GM12878 (cell line): Measurements from ENCODE around the gene ATG4A. TPM values are rescaled to one million over a fixed set of nuclear protein-coding genes. Genes with fewer than 3 reads are reported as not detected.

Source experiments
- ATAC-seq: fragments of 200-7000 bp; cut with Tn5 transposase; 3 replicates; pipeline ENCODE4 v1.9.1; 2020; ENCODE audit warnings: mild to moderate bottlenecking, moderate library complexity
- BruUV-seq: library from RNA; stranded (reverse); fragments of 400-500 nt; replicated peaks from 2 replicates; lab custom pipeline; 2021; lab: Mats Ljungman, UMichigan
- CTCF ChIA-PET: fragments of 300-600 bp; sonication (Branson Sonifier 250); formaldehyde crosslinking; extraction: SDS; loops from one replicate; lab custom pipeline; 2021; ENCODE audit warnings: inconsistent platforms; lab: Yijun Ruan, JAX
- POLR2A ChIA-PET: fragments of 350-600 bp; formaldehyde crosslinking; extraction: SDS; loops from one replicate; lab custom pipeline; 2021; ENCODE audit warnings: inconsistent platforms; lab: Charles Lee
- RAD21 ChIA-PET: fragments of 300-600 bp; sonication (Branson Sonifier 250); formaldehyde crosslinking; loops from one replicate; lab custom pipeline; 2023; ENCODE audit warnings: antibody characterized with exemption; ENCODE audit not compliant: unreplicated experiment; lab: Charles Lee
- SMC1A ChIA-PET: fragments of 300-600 bp; sonication (Branson Sonifier 250); formaldehyde crosslinking; loops from one replicate; lab custom pipeline; 2023; ENCODE audit not compliant: unreplicated experiment, uncharacterized antibody; lab: Charles Lee
- DNase-seq: peaks from one replicate; pipeline ENCODE4 v3.0.0-alpha.2; 2011; ENCODE audit warnings: low read depth, low spot score
- FAIRE-seq: peaks from 3 replicates; lab custom pipeline; 2011; peaks lifted over from hg19 to GRCh38; lab: Jason Lieb, UNC
- H2AFZ ChIP-seq: 2 replicates; pipeline ENCODE4 v1.6.0; 2011; ENCODE audit warnings: low read depth, low read length, control low read depth; ENCODE audit not compliant: control insufficient read depth
- H3K27ac ChIP-seq: 2 replicates; pipeline ENCODE4 v1.5.1; 2011; ENCODE audit warnings: control low read depth; ENCODE audit not compliant: control insufficient read depth, insufficient read depth
- H3K27me3 ChIP-seq, 2 experiments: replicated peaks in 1 of 2; 2 replicates each; pipeline versions ENCODE4 v1.6.0 to v1.6.1; 2011; ENCODE audit warnings: low read length in 1 of 2; ENCODE audit not compliant: control insufficient read depth in 2 of 2, insufficient read depth in 2 of 2
- H3K36me3 ChIP-seq, 2 experiments: 2 replicates each; pipeline ENCODE4 v1.5.1; 2011; ENCODE audit warnings: low read length in 1 of 2; ENCODE audit not compliant: control insufficient read depth in 2 of 2, insufficient read depth in 2 of 2
- H3K4me1 ChIP-seq: 2 replicates; pipeline ENCODE4 v1.6.1; 2011; ENCODE audit warnings: mild to moderate bottlenecking, low read length, moderate library complexity, mixed read lengths; ENCODE audit not compliant: control insufficient read depth, insufficient read depth
- H3K4me2 ChIP-seq: 2 replicates; pipeline ENCODE4 v1.6.0; 2011; ENCODE audit warnings: control low read depth; ENCODE audit not compliant: control insufficient read depth, insufficient read depth
- H3K4me3 ChIP-seq: fragments of 200-600 bp; sonication (generic); 2 replicates; pipeline ENCODE4 v1.5.1; 2016
- H3K79me2 ChIP-seq: 2 replicates; pipeline ENCODE4 v1.6.0; 2011; ENCODE audit warnings: low read length; ENCODE audit not compliant: control insufficient read depth, insufficient read depth
- H3K9ac ChIP-seq: 2 replicates; pipeline ENCODE4 v1.8.0; 2011; ENCODE audit warnings: low read length, control low read depth, mixed read lengths; ENCODE audit not compliant: control insufficient read depth, insufficient read depth
- H3K9me3 ChIP-seq: replicated peaks from 3 replicates; pipeline ENCODE4 v1.5.1; 2011; ENCODE audit warnings: mild to moderate bottlenecking, low read length; ENCODE audit not compliant: control insufficient read depth, insufficient read depth
- H4K20me1 ChIP-seq: 2 replicates; pipeline ENCODE4 v1.6.0; 2011; ENCODE audit not compliant: control insufficient read depth, insufficient read depth
- CBFB ChIP-seq: IDR thresholded peaks from 2 replicates; pipeline ENCODE4 v1.6.1; 2016; ENCODE audit warnings: antibody characterized with exemption, low read depth
- CEBPB ChIP-seq, 2 experiments: fragments of 150-350 bp in 1 of 2; IDR thresholded peaks; 2 replicates each; pipeline ENCODE4 v1.6.1; 2012 to 2014; ENCODE audit warnings: low read depth in 2 of 2, low read length in 2 of 2, borderline replicate concordance in 1 of 2, inconsistent platforms in 1 of 2
- EGR1 ChIP-seq, 2 experiments: IDR thresholded peaks; 1 replicate in 1 of 2; 2 replicates in 1 of 2; pipeline ENCODE4 v1.6.1; 2011 to 2012; ENCODE audit warnings: low read depth in 2 of 2, low read length in 2 of 2, borderline replicate concordance in 1 of 2, mild to moderate bottlenecking in 1 of 2, moderate library complexity in 1 of 2
- JUND ChIP-seq: IDR thresholded peaks from 2 replicates; pipeline ENCODE4 v1.6.1; 2012; ENCODE audit warnings: low read depth, mild to moderate bottlenecking, low read length, improper control_type of control experiment, moderate library complexity
- NR2C2 ChIP-seq: IDR thresholded peaks from 2 replicates; pipeline ENCODE4 v1.6.1; 2011; ENCODE audit warnings: borderline replicate concordance, low read depth; ENCODE audit not compliant: control insufficient read depth, insufficient read length
- TCF3 ChIP-seq: IDR thresholded peaks from 2 replicates; pipeline ENCODE4 v1.6.1; 2012; ENCODE audit warnings: low read depth, mild to moderate bottlenecking, low read length, borderline replicate concordance; ENCODE audit not compliant: insufficient read depth
- TCF7 ChIP-seq: IDR thresholded peaks from 2 replicates; pipeline ENCODE4 v1.6.1; 2014; ENCODE audit warnings: antibody characterized with exemption, borderline replicate concordance
- ZNF622 ChIP-seq: fragments of 450-650 bp; IDR thresholded peaks from 2 replicates; pipeline ENCODE4 v1.6.1; 2017; ENCODE audit warnings: mild to moderate bottlenecking, inconsistent platforms
- in situ Hi-C: fragments of 300-500 bp; cut with MboI; formaldehyde crosslinking; loops from 9 replicates; pipeline ENCODE4 v1.14.3; 2018; ENCODE audit warnings: mixed read lengths
- intact Hi-C: fragments of 100-400 bp; cut with micrococcal nuclease; formaldehyde crosslinking; loops from one replicate; pipeline ENCODE4 v1.14.2; 2022; ENCODE audit not compliant: unreplicated experiment
- polyA plus RNA-seq, 11 experiments: library from polyadenylated mRNA; depleted of rRNA in 4 of 11; unstranded in 6 of 11; stranded (reverse) in 5 of 11; fragments of >200 nt; fragmentation: Nextera tagmentation in 4 of 11; fragmentation: Illumina TruSeq in 1 of 11; extraction: Ambion mirVana in 4 of 11; extraction: Trizol in 1 of 11; gene quantifications; 1 replicate in 1 of 11; 2 replicates in 10 of 11; pipeline versions ENCODE4 v1.2.1 to v1.2.3, GENCODE V29; 2011 to 2016; ENCODE audit warnings: inconsistent platforms in 2 of 11, missing spikeins in 2 of 11, low read depth in 1 of 11
- total RNA-seq, 4 experiments: library from RNA; depleted of rRNA in 3 of 4; stranded (reverse); fragments of >200 nt in 3 of 4; fragmentation: Illumina TruSeq in 1 of 4; extraction: Trizol in 1 of 4; gene quantifications; 2 replicates each; pipeline versions ENCODE4 v1.2.1 to v1.2.3, GENCODE V29; 2013 to 2021
- TF ChIP-seq, protein P1 (sequence below): IDR thresholded peaks from 2 replicates; pipeline ENCODE4 v1.6.1; 2012; ENCODE audit warnings: low read length, inconsistent platforms
- TF ChIP-seq, protein P2 (sequence below): IDR thresholded peaks from 2 replicates; pipeline ENCODE4 v1.6.1; 2012; ENCODE audit warnings: low read depth, low read length, improper control_type of control experiment

The ATG4A gene
- total and polyA plus RNA-seq, 10 of the 15 experiments (the other 5 are each of a cell fraction or from before 2014, with no cell fraction given): 9.1 to 22.0 (median 15.5) TPM

DNA sequence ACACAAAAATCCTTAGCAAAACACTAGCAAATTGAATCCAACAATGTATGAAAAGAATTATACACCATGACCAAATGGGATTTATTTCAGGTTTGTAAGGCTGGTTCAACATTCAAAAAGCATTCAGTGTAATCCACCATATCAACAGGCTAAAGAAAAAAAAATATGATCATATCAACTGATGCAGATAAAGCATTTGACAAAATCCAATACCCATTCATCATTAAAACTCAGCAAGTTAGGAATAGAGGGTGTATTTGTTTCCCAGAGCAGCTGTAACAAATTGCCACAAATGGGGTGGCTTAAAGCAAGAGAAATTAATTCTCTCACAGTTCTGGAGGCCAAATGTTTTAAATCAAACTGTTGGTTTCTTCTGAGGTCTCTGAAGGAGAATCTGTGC lies 36.0 kb upstream of the ATG4A start:
- DNase-seq (no peak), ATAC-seq (no peak), FAIRE-seq (no peak)
- no TSS peak for BruUV-seq
- no peaks in the 10 kb centered on the region for H3K36me3 ChIP-seq
- H3K9ac ChIP-seq: no peak overlapping the region
- no peak overlapping the region for H3K27ac ChIP-seq
- ChIA-PET SMC1A (no interaction called here), POLR2A (no interaction called here), CTCF (no interaction called here), RAD21 (no interaction called here)
- no peaks in the 10 kb centered on the region for H3K4me1 ChIP-seq
- H3K79me2 ChIP-seq: no peaks in the 10 kb centered on the region
- intact Hi-C loops: no loop called here
- H3K9me3 ChIP-seq: no peaks in the 10 kb centered on the region
- in situ Hi-C loops: no loop called here
- H3K27me3 ChIP-seq: no peaks in the 10 kb centered on the region
- H4K20me1 ChIP-seq: no peaks in the 10 kb centered on the region
- TF ChIP-seq EGR1 (IDR thresholded peaks at IDR 0.05; ENCODE audit: borderline replicate concordance in 1 of 2, low read depth in 2 of 2, low read length in 2 of 2) (no peak), CEBPB (IDR thresholded peaks at IDR 0.05; ENCODE audit: borderline replicate concordance in 1 of 2, low read depth in 2 of 2, low read length in 2 of 2) (no peak), CBFB (no peak), NR2C2 (no peak), JUND (no peak), TCF3 (no peak), TCF7 (no peak), ZNF622 (no peak)
- TF ChIP-seq, protein P1, sequence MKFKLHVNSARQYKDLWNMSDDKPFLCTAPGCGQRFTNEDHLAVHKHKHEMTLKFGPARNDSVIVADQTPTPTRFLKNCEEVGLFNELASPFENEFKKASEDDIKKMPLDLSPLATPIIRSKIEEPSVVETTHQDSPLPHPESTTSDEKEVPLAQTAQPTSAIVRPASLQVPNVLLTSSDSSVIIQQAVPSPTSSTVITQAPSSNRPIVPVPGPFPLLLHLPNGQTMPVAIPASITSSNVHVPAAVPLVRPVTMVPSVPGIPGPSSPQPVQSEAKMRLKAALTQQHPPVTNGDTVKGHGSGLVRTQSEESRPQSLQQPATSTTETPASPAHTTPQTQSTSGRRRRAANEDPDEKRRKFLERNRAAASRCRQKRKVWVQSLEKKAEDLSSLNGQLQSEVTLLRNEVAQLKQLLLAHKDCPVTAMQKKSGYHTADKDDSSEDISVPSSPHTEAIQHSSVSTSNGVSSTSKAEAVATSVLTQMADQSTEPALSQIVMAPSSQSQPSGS: no peak
- TF ChIP-seq, protein P2, sequence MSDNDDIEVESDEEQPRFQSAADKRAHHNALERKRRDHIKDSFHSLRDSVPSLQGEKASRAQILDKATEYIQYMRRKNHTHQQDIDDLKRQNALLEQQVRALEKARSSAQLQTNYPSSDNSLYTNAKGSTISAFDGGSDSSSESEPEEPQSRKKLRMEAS: no peak
- H2AFZ ChIP-seq: no peak overlapping the region
- no peak overlapping the region for H3K4me3 ChIP-seq
- no peak overlapping the region for H3K4me2 ChIP-seq
